NCI-H1092 treated with DMSO at 0.1 percent for 48 hours (cell line): Measurements from ENCODE around the gene UNC13C.
"Not testable (repeated sequence)": the region's sequence is repeated elsewhere in the genome, so short reads cannot be mapped to it uniquely, and the experiment has no call there.

Experiments
- DNase-seq: peaks from one replicate; lab custom pipeline; 2025; lab: John Stamatoyannopoulos, UW

The UNC13C gene

GRCh38 chr15:54307252-54307902 lies 329.1 kb downstream of the UNC13C start:
- DNase-seq = no peak

- DNase-seq = no peak
These were observed 329.7 kb downstream of the UNC13C start for GRCh38 chr15:54307926-54308325.

- no peak for DNase-seq
These were observed 334.3 kb downstream of the UNC13C start for GRCh38 chr15:54312528-54312927.

GRCh38 chr15:54321426-54321825 lies 343.2 kb downstream of the UNC13C start:
- DNase-seq = no peak

- no peak for DNase-seq
These were observed 344.1 kb downstream of the UNC13C start for GRCh38 chr15:54322341-54322740.

- no peak for DNase-seq
These were observed 367.1 kb downstream of the UNC13C start for GRCh38 chr15:54345301-54345700.

GRCh38 chr15:54345827-54346226 lies 367.6 kb downstream of the UNC13C start:
- DNase-seq = no peak

GRCh38 chr15:54347082-54347827 lies 369.0 kb downstream of the UNC13C start:
- no peak for DNase-seq

GRCh38 chr15:54353726-54354125 lies 375.5 kb downstream of the UNC13C start:
- no peak for DNase-seq

GRCh38 chr15:54354341-54354740 lies 376.1 kb downstream of the UNC13C start:
- no peak for DNase-seq

GRCh38 chr15:54364961-54365360 lies 386.7 kb downstream of the UNC13C start:
- no peak for DNase-seq

- DNase-seq = no peak
These were observed 395.1 kb downstream of the UNC13C start for GRCh38 chr15:54373332-54373731.

- no peak for DNase-seq
These were observed 396.1 kb downstream of the UNC13C start for GRCh38 chr15:54374184-54374952.

GRCh38 chr15:54387799-54388198 lies 409.6 kb downstream of the UNC13C start:
- DNase-seq = no peak

- DNase-seq = no peak
These were observed 410.5 kb downstream of the UNC13C start for GRCh38 chr15:54388746-54389145.

GRCh38 chr15:54410481-54410880 lies 432.2 kb downstream of the UNC13C start:
- no peak for DNase-seq

GRCh38 chr15:54424171-54424570 lies 445.9 kb downstream of the UNC13C start:
- no peak for DNase-seq

- no peak for DNase-seq
These were observed 450.4 kb downstream of the UNC13C start for GRCh38 chr15:54428596-54428995.

GRCh38 chr15:54450288-54450687 lies 472.0 kb downstream of the UNC13C start:
- DNase-seq = not testable (repeated sequence)

GRCh38 chr15:54456413-54456812 lies 478.2 kb downstream of the UNC13C start:
- DNase-seq = no peak

GRCh38 chr15:54462511-54462913 lies 484.3 kb downstream of the UNC13C start:
- DNase-seq = no peak

- no peak for DNase-seq
These were observed 503.6 kb downstream of the UNC13C start for GRCh38 chr15:54481819-54482218.

GRCh38 chr15:54482251-54482650 lies 504.0 kb downstream of the UNC13C start:
- no peak for DNase-seq
